Measurements from ENCODE around the gene ETS1.

The ETS1 gene

GRCh38 chr11:128618603-128619002 is 31.2 kb upstream of the ETS1 start:
- H3K4me3 ChIP-seq (ENCODE audit: low read depth, low read length), result no peak overlapping the region
- TF ChIP-seq CTCF (IDR thresholded peaks at IDR 0.05; ENCODE audit: borderline replicate concordance, insufficient read depth, low read depth, low read length), result no peak

DNA sequence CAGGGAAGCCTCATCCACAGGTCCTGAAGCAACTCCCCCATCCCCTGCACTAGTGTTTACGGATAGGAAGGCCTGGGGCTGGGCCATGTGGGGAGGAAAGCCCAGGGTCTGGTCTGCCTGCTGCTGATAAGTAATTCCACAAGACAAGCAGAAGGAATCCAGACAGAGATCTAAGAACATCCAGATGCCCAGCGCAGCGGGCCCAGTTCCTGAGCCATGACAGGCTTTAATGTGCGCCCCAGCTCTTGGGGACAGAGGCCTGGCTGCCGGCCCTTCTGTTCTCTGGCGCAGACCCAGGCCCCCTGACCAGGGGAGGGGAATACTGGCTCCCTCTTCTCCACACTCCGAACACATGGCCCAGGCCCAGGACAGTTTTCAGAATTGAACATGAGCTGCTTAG is 28.8 kb upstream of the ETS1 start:
- no peak overlapping the region for H3K4me3 ChIP-seq (ENCODE audit: low read depth, low read length)
- TF ChIP-seq CTCF (IDR thresholded peaks at IDR 0.05; ENCODE audit: borderline replicate concordance, insufficient read depth, low read depth, low read length), result no peak

DNA sequence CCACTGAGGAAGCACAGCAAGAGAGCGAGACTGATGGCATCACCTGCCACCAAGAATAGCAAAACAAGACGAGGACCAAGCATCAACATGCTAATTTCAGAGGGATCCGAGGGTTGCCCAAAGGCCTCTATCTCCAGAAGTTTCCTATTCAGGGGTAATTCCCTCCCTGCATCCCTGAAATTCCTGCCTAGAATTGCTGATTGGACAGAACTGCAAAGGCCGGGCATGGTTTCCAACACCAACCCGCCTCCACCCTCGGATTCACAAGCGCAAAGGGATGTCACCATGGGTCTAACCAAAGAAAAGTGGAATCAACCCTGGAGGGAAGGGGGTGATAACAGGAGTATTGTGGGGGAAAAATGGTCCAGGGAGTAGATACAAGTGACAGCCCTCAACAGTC is 28.3 kb upstream of the ETS1 start:
- H3K4me3 ChIP-seq (ENCODE audit: low read depth, low read length), result no peak overlapping the region

DNA sequence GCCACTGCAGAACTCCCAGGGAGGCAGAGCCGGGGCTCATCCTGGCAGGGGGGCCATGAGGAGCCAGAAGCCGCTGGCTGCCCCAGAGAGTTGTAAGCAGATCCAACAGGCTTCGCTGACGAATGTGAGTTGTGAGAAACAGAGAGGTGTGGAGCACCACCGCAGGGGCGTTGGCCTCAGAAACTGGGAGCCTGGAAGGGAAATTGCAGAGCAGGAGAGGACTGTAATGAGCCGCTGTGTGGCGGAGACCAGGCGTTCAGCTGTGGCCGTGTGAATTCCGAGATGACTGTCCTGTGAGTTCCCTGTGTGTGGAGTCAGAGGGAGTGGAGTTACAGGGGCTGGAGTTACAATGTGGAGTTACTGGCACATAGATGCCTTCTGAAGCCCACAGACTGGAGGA is 27.7 kb upstream of the ETS1 start:
- TF ChIP-seq CTCF (IDR thresholded peaks at IDR 0.05; ENCODE audit: borderline replicate concordance, insufficient read depth, low read depth, low read length), result no peak
- H3K4me3 ChIP-seq (ENCODE audit: low read depth, low read length), result no peak overlapping the region

More for the DNA sequence above, 28.3 kb upstream of the ETS1 start:
- TF ChIP-seq CTCF (IDR thresholded peaks at IDR 0.05; ENCODE audit: borderline replicate concordance, insufficient read depth, low read depth, low read length), result no peak

DNA sequence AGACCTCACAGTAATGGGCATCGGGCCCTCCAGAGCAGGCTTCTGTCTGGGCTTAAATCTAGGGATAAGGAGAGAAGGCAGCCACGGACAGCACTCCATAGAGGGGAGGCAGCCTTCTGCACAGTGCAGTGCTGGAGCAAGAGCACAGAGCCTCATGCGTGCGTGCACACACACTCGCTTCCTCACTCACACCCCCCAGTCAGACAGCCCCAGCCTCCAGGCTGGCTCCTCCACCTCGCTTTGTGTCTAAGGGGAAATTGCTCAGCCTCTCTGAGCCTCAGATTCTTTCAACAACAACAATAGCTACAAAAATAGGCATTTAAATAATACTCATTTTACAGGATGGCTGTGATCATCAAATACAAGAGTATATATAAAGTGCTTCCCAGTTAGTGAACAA is 26.7 kb upstream of the ETS1 start:
- H3K4me3 ChIP-seq (ENCODE audit: low read depth, low read length), result no peak overlapping the region
- no peak for TF ChIP-seq CTCF (IDR thresholded peaks at IDR 0.05; ENCODE audit: borderline replicate concordance, insufficient read depth, low read depth, low read length)

DNA sequence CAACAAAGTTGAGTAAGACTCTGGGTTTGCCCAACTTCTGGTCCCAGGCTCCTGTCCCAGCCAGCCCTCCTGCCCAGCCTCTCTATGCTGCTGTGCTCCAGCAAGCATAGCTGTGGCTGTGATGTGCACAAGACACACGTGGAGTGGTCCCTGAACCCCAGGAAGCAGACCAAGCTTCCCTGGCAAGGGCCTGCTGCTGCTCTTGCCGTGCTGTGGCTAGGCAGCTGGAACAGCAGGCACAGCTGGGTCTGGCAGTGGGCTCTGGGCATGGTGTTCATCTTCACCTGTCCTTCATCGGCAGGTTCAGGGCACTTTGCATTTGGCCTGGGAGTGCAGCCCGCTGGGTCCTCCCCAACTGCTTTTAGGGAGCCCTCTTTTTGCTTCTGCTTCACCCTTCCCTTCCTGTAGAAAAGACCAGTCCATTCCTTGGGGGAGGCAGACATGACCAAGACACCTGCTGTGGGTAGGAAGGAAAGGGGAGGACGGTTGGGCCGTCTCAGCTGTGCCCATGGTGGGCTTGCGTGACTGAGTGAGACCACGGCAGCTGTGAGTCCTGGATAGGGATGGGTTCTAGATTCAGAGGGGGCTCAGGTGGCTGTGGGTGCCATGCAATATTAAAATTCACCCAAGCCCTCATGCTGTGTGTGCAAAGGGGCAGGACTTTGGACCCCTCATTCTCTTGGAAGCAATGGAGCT is 26.1 kb upstream of the ETS1 start:
- no peak overlapping the region for H3K4me3 ChIP-seq (ENCODE audit: low read depth, low read length)
- no peak for TF ChIP-seq CTCF (IDR thresholded peaks at IDR 0.05; ENCODE audit: borderline replicate concordance, insufficient read depth, low read depth, low read length)

All from GM12875 (cell line).